Central memory CD4-positive, alpha-beta T cell (primary cell): Measurements from ENCODE around the gene SOX6.
"Not testable (repeated sequence)": the region's sequence is repeated elsewhere in the genome, so short reads cannot be mapped to it uniquely, and the experiment has no call there.

ENCODE experiments used
- DNase-seq: peaks from one replicate; pipeline ENCODE4 v3.0.0; 2022
- total RNA-seq, 3 experiments: gene quantifications; one replicate each; lab custom pipeline; 2026; lab: John Stamatoyannopoulos, UW

SOX6 gene
- 0.21 to 1.9 (median 0.27) reads per million in 3 experiments for total RNA-seq

- no peak for DNase-seq
Measured at GRCh38 chr11:16356057-16356760, at the start of gene SOX6. Gene SOX6, minus strand, starts transcription at chr11:16356546. Its CDS starts 15,298 bp downstream, at chr11:16341248.

GRCh38 chr11:16404781-16405285 lies 48.5 kb upstream of the SOX6 start:
- no peak for DNase-seq

- no peak for DNase-seq
Measured at GRCh38 chr11:16403851-16404250, 47.5 kb upstream of the SOX6 start.

GRCh38 chr11:16403448-16403803 lies 47.1 kb upstream of the SOX6 start:
- no peak for DNase-seq

GRCh38 chr11:16402654-16403447 lies 46.5 kb upstream of the SOX6 start:
- no peak for DNase-seq

- no peak for DNase-seq
Measured at GRCh38 chr11:16397390-16397789, 41.0 kb upstream of the SOX6 start.

GRCh38 chr11:16395601-16396000 lies 39.3 kb upstream of the SOX6 start:
- DNase-seq: no peak

- DNase-seq: no peak
Measured at GRCh38 chr11:16394947-16395346, 38.6 kb upstream of the SOX6 start.

GRCh38 chr11:16393340-16393739 lies 37.0 kb upstream of the SOX6 start:
- no peak for DNase-seq

- DNase-seq: no peak
Measured at GRCh38 chr11:16392616-16393015, 36.3 kb upstream of the SOX6 start.

GRCh38 chr11:16390826-16391225 lies 34.5 kb upstream of the SOX6 start:
- DNase-seq: not testable (repeated sequence)

GRCh38 chr11:16385099-16385498 lies 28.8 kb upstream of the SOX6 start:
- no peak for DNase-seq

GRCh38 chr11:16382638-16383380 lies 26.5 kb upstream of the SOX6 start:
- DNase-seq: no peak

- no peak for DNase-seq
Measured at GRCh38 chr11:16382186-16382585, 25.8 kb upstream of the SOX6 start.

- DNase-seq: no peak
Measured at GRCh38 chr11:16380941-16381568, 24.7 kb upstream of the SOX6 start.

GRCh38 chr11:16378906-16379305 lies 22.6 kb upstream of the SOX6 start:
- no peak for DNase-seq

- no peak for DNase-seq
Measured at GRCh38 chr11:16377746-16378145, 21.4 kb upstream of the SOX6 start.

- not testable (repeated sequence) for DNase-seq
Measured at GRCh38 chr11:16375664-16376063, 19.3 kb upstream of the SOX6 start.

GRCh38 chr11:16373768-16374167 lies 17.4 kb upstream of the SOX6 start:
- DNase-seq: no peak

- no peak for DNase-seq
Measured at GRCh38 chr11:16372355-16372754, 16.0 kb upstream of the SOX6 start.

GRCh38 chr11:16367252-16367651 lies 10.9 kb upstream of the SOX6 start:
- DNase-seq: no peak

GRCh38 chr11:16365581-16366228 lies 9.4 kb upstream of the SOX6 start:
- no peak for DNase-seq
